NCI-H82 (cell line): ENCODE results near the gene FBXL15.

Experiments used
- DNase-seq: peaks from one replicate; lab custom pipeline; 2025; lab: John Stamatoyannopoulos, UW

FBXL15 gene

GRCh38 chr10:102420714-102421506, at the start of gene FBXL15:
Gene FBXL15 (plus strand): TSS chr10:102420836. CDS start chr10:102421130, 294 bp downstream.
- peak; percentile 98 for DNase-seq

GRCh38 chr10:102371295-102371694, 49.3 kb upstream of the FBXL15 start:
- no peak for DNase-seq

GRCh38 chr10:102375250-102375649, 45.4 kb upstream of the FBXL15 start:
- no peak for DNase-seq

GRCh38 chr10:102375867-102376266, 44.8 kb upstream of the FBXL15 start:
- DNase-seq: no peak

GRCh38 chr10:102376901-102377300, 43.7 kb upstream of the FBXL15 start:
- DNase-seq: no peak

GRCh38 chr10:102379383-102379782, 41.3 kb upstream of the FBXL15 start:
- no peak for DNase-seq

- DNase-seq: no peak
Observed at GRCh38 chr10:102381983-102382382, 38.7 kb upstream of the FBXL15 start.

- no peak for DNase-seq
Observed at GRCh38 chr10:102382871-102383270, 37.8 kb upstream of the FBXL15 start.

GRCh38 chr10:102384053-102384452, 36.6 kb upstream of the FBXL15 start:
- peak; percentile 40 for DNase-seq

GRCh38 chr10:102384606-102385429, 35.8 kb upstream of the FBXL15 start:
- DNase-seq: no peak

- DNase-seq: no peak
Observed at GRCh38 chr10:102389894-102390293, 30.7 kb upstream of the FBXL15 start.

- no peak for DNase-seq
Observed at GRCh38 chr10:102392306-102392705, 28.3 kb upstream of the FBXL15 start.

GRCh38 chr10:102393411-102394078, 27.1 kb upstream of the FBXL15 start:
- DNase-seq: no peak

- peak; percentile 87 for DNase-seq
Observed at GRCh38 chr10:102394079-102394800, 26.4 kb upstream of the FBXL15 start.

GRCh38 chr10:102394801-102395399, 25.7 kb upstream of the FBXL15 start:
- DNase-seq: peak; percentile 56

GRCh38 chr10:102395400-102396316, 25.0 kb upstream of the FBXL15 start, which contains the start of gene NFKB2:
Gene NFKB2 (plus strand): TSS chr10:102395705. CDS start chr10:102395960, 255 bp downstream.
- DNase-seq: peak; percentile 86

- no peak for DNase-seq
Observed at GRCh38 chr10:102396317-102396650, 24.4 kb upstream of the FBXL15 start.

GRCh38 chr10:102396730-102397151, 23.9 kb upstream of the FBXL15 start:
- no peak for DNase-seq

- DNase-seq: no peak
Observed at GRCh38 chr10:102397222-102398171, 23.1 kb upstream of the FBXL15 start.
